ENCODE data around the gene PROCR.

Gene PROCR

GRCh38 chr20:35171753-35172433, at the start of gene PROCR:
Gene PROCR (plus strand): TSS chr20:35172072. CDS start chr20:35172155, 83 bp downstream.
- peak within 1 kb of the TSS; percentile 75 for H3K27ac ChIP-seq
- TF ChIP-seq CTCF (conservative IDR thresholded peaks at IDR 0.05), result no peak

- no peak for TF ChIP-seq CTCF (conservative IDR thresholded peaks at IDR 0.05)
- no peak overlapping the region for H3K27ac ChIP-seq
Measured at GRCh38 chr20:35122756-35123405, 49.0 kb upstream of the PROCR start.

GRCh38 chr20:35125753-35126152, 46.1 kb upstream of the PROCR start:
- H3K27ac ChIP-seq, result no peak overlapping the region
- TF ChIP-seq CTCF (conservative IDR thresholded peaks at IDR 0.05), result no peak

GRCh38 chr20:35129647-35130069, 42.2 kb upstream of the PROCR start:
- no peak overlapping the region for H3K27ac ChIP-seq
- TF ChIP-seq CTCF (conservative IDR thresholded peaks at IDR 0.05), result no peak

- H3K27ac ChIP-seq, result no peak overlapping the region
- TF ChIP-seq CTCF (conservative IDR thresholded peaks at IDR 0.05), result no peak
Measured at GRCh38 chr20:35131934-35132333, 39.9 kb upstream of the PROCR start.

GRCh38 chr20:35133031-35133430, 38.8 kb upstream of the PROCR start:
- H3K27ac ChIP-seq, result no peak overlapping the region
- TF ChIP-seq CTCF (conservative IDR thresholded peaks at IDR 0.05), result no peak

GRCh38 chr20:35133735-35134134, 38.1 kb upstream of the PROCR start:
- TF ChIP-seq CTCF (conservative IDR thresholded peaks at IDR 0.05), result no peak

More at GRCh38 chr20:35133735-35134134, 38.1 kb upstream of the PROCR start:
- no peak overlapping the region for H3K27ac ChIP-seq

All from VCaP (cell line).